IMR-90 (cell line): Measurements from ENCODE around the gene SNX5. TPM values are rescaled to one million over a fixed set of nuclear protein-coding genes. Genes with fewer than 3 reads are reported as not detected.

Source experiments
- ATAC-seq: fragments of 200-7000 bp; cut with Tn5 transposase; 2 replicates; pipeline ENCODE4 v1.9.1; 2020; ENCODE audit warnings: low read depth, mild to moderate bottlenecking, moderate library complexity
- BruUV-seq: library from RNA; stranded (reverse); fragments of 400-500 nt; replicated peaks from 2 replicates; lab custom pipeline; 2021; lab: Mats Ljungman, UMichigan
- CTCF ChIA-PET: fragments of 300-600 bp; formaldehyde crosslinking; extraction: SDS; loops from one replicate; lab custom pipeline; 2021; ENCODE audit warnings: antibody characterized with exemption; lab: Yijun Ruan, JAX
- POLR2A ChIA-PET: fragments of 300-600 bp; sonication (Branson Sonifier 250); formaldehyde crosslinking; loops from one replicate; lab custom pipeline; 2022; ENCODE audit warnings: antibody characterized with exemption; ENCODE audit not compliant: unreplicated experiment; lab: Charles Lee
- DNase-seq: peaks from one replicate; pipeline ENCODE4 v3.0.0; 2013
- H2AFZ ChIP-seq: replicated peaks from 2 replicates; pipeline ENCODE3; 2013; ENCODE audit warnings: low read length, mild to moderate bottlenecking; ENCODE audit not compliant: poor library complexity
- H2AK5ac ChIP-seq: 2 replicates; pipeline ENCODE4 v1.6.1; 2013; ENCODE audit warnings: low read depth, low read length, inconsistent platforms
- H2AK9ac ChIP-seq: replicated peaks from 2 replicates; pipeline ENCODE3; 2013; ENCODE audit warnings: mild to moderate bottlenecking, low read depth, low read length, moderate library complexity; ENCODE audit not compliant: poor library complexity
- H2BK120ac ChIP-seq: 2 replicates; pipeline ENCODE4 v1.6.1; 2013; ENCODE audit warnings: low read depth, low read length, inconsistent platforms
- H2BK15ac ChIP-seq: 3 replicates; pipeline ENCODE4 v1.6.1; 2013; ENCODE audit warnings: low read depth, low read length, inconsistent platforms
- H2BK20ac ChIP-seq: 2 replicates; pipeline ENCODE4 v1.6.1; 2013; ENCODE audit warnings: low read depth, mild to moderate bottlenecking, inconsistent platforms, low read length, moderate library complexity
- H2BK5ac ChIP-seq: 2 replicates; pipeline ENCODE4 v1.6.1; 2013; ENCODE audit warnings: mild to moderate bottlenecking, low read depth, low read length, inconsistent platforms; ENCODE audit not compliant: poor library complexity, severe bottlenecking
- H3K14ac ChIP-seq: replicated peaks from 2 replicates; pipeline ENCODE4 v1.6.1; 2013; ENCODE audit warnings: low read depth, low read length, inconsistent platforms
- H3K18ac ChIP-seq: 2 replicates; pipeline ENCODE4 v1.6.1; 2013; ENCODE audit warnings: low read depth, low read length, control low read depth
- H3K23ac ChIP-seq: 2 replicates; pipeline ENCODE4 v1.6.1; 2013; ENCODE audit warnings: low read depth, low read length, inconsistent platforms
- H3K27ac ChIP-seq: 2 replicates; pipeline ENCODE4 v1.5.1; 2013; ENCODE audit warnings: mild to moderate bottlenecking, control low read depth, low read length; ENCODE audit not compliant: insufficient read depth
- H3K27me3 ChIP-seq: 2 replicates; pipeline ENCODE4 v1.6.1; 2013; ENCODE audit warnings: low read length; ENCODE audit not compliant: control insufficient read depth, insufficient read depth
- H3K36me3 ChIP-seq: 2 replicates; pipeline ENCODE4 v1.6.1; 2013; ENCODE audit warnings: low read length, mixed read lengths; ENCODE audit not compliant: control insufficient read depth, insufficient read depth
- H3K4ac ChIP-seq: 2 replicates; pipeline ENCODE4 v1.6.1; 2013; ENCODE audit warnings: low read depth, low read length, inconsistent platforms
- H3K4me1 ChIP-seq: 2 replicates; pipeline ENCODE4 v1.6.1; 2013; ENCODE audit warnings: low read length, mixed read lengths; ENCODE audit not compliant: control insufficient read depth, insufficient read depth
- H3K4me2 ChIP-seq: 2 replicates; pipeline ENCODE4 v1.6.1; 2013; ENCODE audit warnings: low read depth, mild to moderate bottlenecking, control low read depth, low read length, moderate library complexity
- H3K4me3 ChIP-seq: 2 replicates; pipeline ENCODE4 v1.5.1; 2013; ENCODE audit warnings: low read depth, mild to moderate bottlenecking, control low read depth, low read length, moderate library complexity; ENCODE audit not compliant: insufficient read depth
- H3K56ac ChIP-seq: 2 replicates; pipeline ENCODE4 v1.6.1; 2013; ENCODE audit warnings: low read length, inconsistent platforms; ENCODE audit not compliant: insufficient read depth; ENCODE audit errors: extremely low read depth
- H3K79me1 ChIP-seq, 2 experiments: 2 replicates each; pipeline ENCODE4 v1.6.1; 2013; ENCODE audit warnings: low read length in 2 of 2, inconsistent platforms in 1 of 2, low read depth in 1 of 2
- H3K9ac ChIP-seq: 2 replicates; pipeline ENCODE4 v1.6.1; 2013; ENCODE audit warnings: low read depth, low read length, control low read depth
- H3K9me1 ChIP-seq: 2 replicates; pipeline ENCODE4 v1.6.1; 2013; ENCODE audit warnings: low read length, inconsistent platforms; ENCODE audit not compliant: insufficient read depth
- H3K9me3 ChIP-seq: 2 replicates; pipeline ENCODE4 v1.6.1; 2013; ENCODE audit warnings: low read length; ENCODE audit not compliant: control insufficient read depth, insufficient read depth
- H4K20me1 ChIP-seq: 2 replicates; pipeline ENCODE4 v1.6.1; 2013; ENCODE audit warnings: low read length, inconsistent platforms; ENCODE audit not compliant: insufficient read depth
- H4K5ac ChIP-seq: 2 replicates; pipeline ENCODE4 v1.6.1; 2013; ENCODE audit warnings: mild to moderate bottlenecking, low read depth, low read length, control low read depth
- H4K8ac ChIP-seq, 2 experiments: 2 replicates each; pipeline ENCODE4 v1.6.1; 2013; ENCODE audit warnings: low read depth in 2 of 2, low read length in 2 of 2, control low read depth in 1 of 2, inconsistent platforms in 1 of 2
- H4K91ac ChIP-seq: 2 replicates; pipeline ENCODE4 v1.6.1; 2013; ENCODE audit warnings: low read depth, low read length, inconsistent platforms; ENCODE audit not compliant: insufficient read depth
- CHD1 ChIP-seq: IDR thresholded peaks from 2 replicates; pipeline ENCODE4 v1.6.1; 2012; ENCODE audit warnings: low read depth, low read length, improper control_type of control experiment
- RAD21 ChIP-seq: IDR thresholded peaks from 2 replicates; pipeline ENCODE4 v1.6.1; 2012; ENCODE audit warnings: low read length, improper control_type of control experiment
- WGBS, 2 experiments: methylation state at CpG; one replicate each; pipeline versions ENCODE4 v1.1.5 to v1.1.7; 2013; ENCODE audit warnings: missing lambda C conversion rate in 2 of 2; ENCODE audit not compliant: insufficient read length in 1 of 2; ENCODE audit errors: extremely low coverage in 2 of 2; 5-methylcytosine and 5-hydroxymethylcytosine counted together
- dilution Hi-C: fragments of 300-500 bp; cut with HindIII; formaldehyde crosslinking; loops from one replicate; pipeline ENCODE4 v1.14.3; 2018; ENCODE audit warnings: low sequenced_read_pairs; ENCODE audit not compliant: unreplicated experiment
- in situ Hi-C: fragments of 300-500 bp; cut with MboI; formaldehyde crosslinking; loops from 3 replicates; pipeline ENCODE4 v1.14.3; 2019; ENCODE audit warnings: low sequenced_read_pairs, inconsistent platforms, mixed read lengths
- intact Hi-C: fragments of 100-400 bp; cut with micrococcal nuclease; formaldehyde crosslinking; loops from 2 replicates; pipeline ENCODE4 v1.10.0; 2022
- polyA plus RNA-seq, 3 experiments: library from polyadenylated mRNA; depleted of rRNA; stranded (reverse); fragments of >200 nt; gene quantifications; 2 replicates each; pipeline ENCODE4 v1.2.3, GENCODE V29; 2012; ENCODE audit warnings: low replicate concordance in 1 of 3
- total RNA-seq: library from RNA; depleted of rRNA; stranded (reverse); fragments of >200 nt; gene quantifications from 2 replicates; pipeline ENCODE4 v1.2.3, GENCODE V29; 2012

SNX5 gene
- total and polyA plus RNA-seq, 2 of the 4 experiments (the other 2 are of a cell fraction): 65.4 to 92.8 TPM

GRCh38 chr20:17965042-17965697, 3.4 kb downstream of the SNX5 start:
- Histone ChIP-seq H2BK5ac (peak overlapping the region; percentile 85), H2BK15ac (no peak overlapping the region), H3K4ac (peak overlapping the region; percentile 24; the same call in 1 of the 2 replicates), H2AK5ac (0 out of 2 replicates have a peak overlapping the region, but pooled peaks have one; percentile 2), H4K20me1 (peaks cover 75% of the 10 kb centered on the region), H3K79me1 (peaks cover 0 to 24% of the 10 kb centered on the region in 2 experiments; a peak in 2 of 4 replicates), H4K8ac (peak overlapping the region in 1 of 2 experiments; percentile 49; a peak in 2 of 4 replicates), H2BK120ac (0 out of 2 replicates have a peak overlapping the region, but pooled peaks have one; percentile 5), H3K27ac (peak overlapping the region; percentile 38; the same call in 1 of the 2 replicates), H2AK9ac (peak overlapping the region; percentile 22), H3K23ac (peak overlapping the region; percentile 86), H3K36me3 (peaks cover 8% of the 10 kb centered on the region), H3K14ac (peak overlapping the region; percentile 53; the same call in 1 of the 2 replicates), H4K5ac (peak overlapping the region; percentile 65), H3K4me3 (no peak overlapping the region; the same call in 1 of the 2 replicates), H3K56ac (peak overlapping the region; percentile 32; the same call in 1 of the 2 replicates), H3K18ac (no peak overlapping the region; the same call in 1 of the 2 replicates), H3K4me2 (peak overlapping the region; percentile 94), H3K9me3 (no peaks in the 10 kb centered on the region), H3K9ac (peak overlapping the region; percentile 62), H2BK20ac (no peak overlapping the region), H3K27me3 (no peaks in the 10 kb centered on the region), H4K91ac (no peak overlapping the region), H2AFZ (no peak overlapping the region), H3K9me1 (peaks cover 9% of the 10 kb centered on the region), H3K4me1 (peaks cover 13% of the 10 kb centered on the region)
- WGBS, 2 experiments: no CpG with 5 or more reads among the region's 9 CpGs
- CTCF ChIA-PET: interaction anchor here (0.5 to 0.7 kb wide), 2 partner anchors 49 to 110 kb away, joined by 3 to 5 read pairs; no protein-coding TSS in a partner anchor
- dilution Hi-C loops (no loop called here), intact Hi-C loops (no loop called here), in situ Hi-C loops (no loop called here)
- POLR2A ChIA-PET: interaction anchor here (0.8 kb wide), 1 partner anchor 122 kb away, joined by 16 read pairs; no protein-coding TSS in a partner anchor
- BruUV-seq: no TSS peak
- ATAC-seq (no peak), DNase-seq (no peak)
- TF ChIP-seq RAD21 (no peak), CHD1 (0 out of 2 replicates have a peak, but pooled peaks have one; percentile 9)
